ENCODE data around the gene BABAM2. TPM values are rescaled to one million over a fixed set of nuclear protein-coding genes. Genes with fewer than 3 reads are reported as not detected.

The BABAM2 gene
- total RNA-seq, 3 donors from 2014 or later (not counting 1 experiment from before 2014, with no cell fraction given), result 54.6 to 66.1 (median 59.5) TPM

GRCh38 chr2:28296243-28296642, 405.7 kb downstream of the BABAM2 start:
- no peak for DNase-seq
- WGBS (ENCODE audit: insufficient coverage), result 86% methylated on average over 7 of the region's 7 CpGs

GRCh38 chr2:28296904-28297303, 406.4 kb downstream of the BABAM2 start:
- Mint-ChIP-seq H3K4me1 (peaks cover 6% of the 10 kb centered on the region in 2 donors), H3K9me3 (no peaks in the 10 kb centered on the region), H3K4me3 (no peak overlapping the region), H3K27me3 (ENCODE audit: low read depth in 2 of 2) (no peaks in the 10 kb centered on the region), H3K36me3 (no peaks in the 10 kb centered on the region), H3K27ac (no peak overlapping the region)
- no peak overlapping the region for H3K4me3 ChIP-seq (ENCODE audit: low read length)
- no peaks in the 10 kb centered on the region for H3K4me1 ChIP-seq (ENCODE audit: control insufficient read depth, insufficient read depth, low read length)
- no peaks in the 10 kb centered on the region for H3K27me3 ChIP-seq (ENCODE audit: control insufficient read depth, insufficient read depth, low read length)
- no peaks in the 10 kb centered on the region for H3K36me3 ChIP-seq (ENCODE audit: control insufficient read depth, insufficient read depth, low read length)
- no peak overlapping the region for H3K27ac ChIP-seq (ENCODE audit: low read length)
- no peak for ATAC-seq
- no peaks in the 10 kb centered on the region for H3K9me3 ChIP-seq (ENCODE audit: control insufficient read depth, insufficient read depth, low read length)
- intact Hi-C loops (cut with micrococcal nuclease), result no loop called here
- TF ChIP-seq CTCF (IDR thresholded peaks at IDR 0.05), result no peak
- WGBS (ENCODE audit: insufficient coverage), result 100% methylated on average over 3 of the region's 4 CpGs
- no peak for DNase-seq

More at GRCh38 chr2:28296243-28296642, 405.7 kb downstream of the BABAM2 start:
- ATAC-seq, result no peak
- H3K27ac Mint-ChIP-seq, result no peak overlapping the region
- H3K9me3 Mint-ChIP-seq, result no peaks in the 10 kb centered on the region
- H3K27ac ChIP-seq (ENCODE audit: low read length), result no peak overlapping the region
- H3K9me3 ChIP-seq (ENCODE audit: control insufficient read depth, insufficient read depth, low read length), result no peaks in the 10 kb centered on the region
- H3K36me3 ChIP-seq (ENCODE audit: control insufficient read depth, insufficient read depth, low read length), result no peaks in the 10 kb centered on the region
- no peak overlapping the region for H3K4me3 Mint-ChIP-seq
- no peaks in the 10 kb centered on the region for H3K36me3 Mint-ChIP-seq
- no peaks in the 10 kb centered on the region for H3K27me3 Mint-ChIP-seq (ENCODE audit: low read depth in 2 of 2)
- intact Hi-C loops (cut with micrococcal nuclease), result no loop called here
- TF ChIP-seq CTCF (IDR thresholded peaks at IDR 0.05), result no peak
- H3K27me3 ChIP-seq (ENCODE audit: control insufficient read depth, insufficient read depth, low read length), result no peaks in the 10 kb centered on the region
- H3K4me1 ChIP-seq (ENCODE audit: control insufficient read depth, insufficient read depth, low read length), result no peaks in the 10 kb centered on the region
- H3K4me1 Mint-ChIP-seq, result peaks cover 6% of the 10 kb centered on the region in 2 donors
- no peak overlapping the region for H3K4me3 ChIP-seq (ENCODE audit: low read length)

- Mint-ChIP-seq H3K36me3 (no peaks in the 10 kb centered on the region), H3K9me3 (no peaks in the 10 kb centered on the region), H3K27ac (no peak overlapping the region), H3K4me1 (peaks cover 6% of the 10 kb centered on the region in 2 donors), H3K27me3 (ENCODE audit: low read depth in 2 of 2) (no peaks in the 10 kb centered on the region), H3K4me3 (no peak overlapping the region)
- Histone ChIP-seq H3K36me3 (ENCODE audit: control insufficient read depth, insufficient read depth, low read length) (peaks cover 2% of the 10 kb centered on the region), H3K4me3 (ENCODE audit: low read length) (no peak overlapping the region), H3K27ac (ENCODE audit: low read length) (no peak overlapping the region), H3K9me3 (ENCODE audit: control insufficient read depth, insufficient read depth, low read length) (no peaks in the 10 kb centered on the region), H3K27me3 (ENCODE audit: control insufficient read depth, insufficient read depth, low read length) (no peaks in the 10 kb centered on the region), H3K4me1 (ENCODE audit: control insufficient read depth, insufficient read depth, low read length) (no peaks in the 10 kb centered on the region)
- no peak for TF ChIP-seq CTCF (IDR thresholded peaks at IDR 0.05)
- DNase-seq (no peak), ATAC-seq (no peak)
- WGBS (ENCODE audit: insufficient coverage), result no CpG with 5 or more reads among the region's 2 CpGs
- intact Hi-C loops (cut with micrococcal nuclease), result no loop called here
These were observed 407.0 kb downstream of the BABAM2 start for GRCh38 chr2:28297531-28297930.

GRCh38 chr2:28298406-28298805, 407.9 kb downstream of the BABAM2 start:
- Mint-ChIP-seq H3K36me3 (no peaks in the 10 kb centered on the region), H3K4me3 (no peak overlapping the region), H3K27me3 (ENCODE audit: low read depth in 2 of 2) (no peaks in the 10 kb centered on the region), H3K9me3 (no peaks in the 10 kb centered on the region), H3K4me1 (peaks cover 6% of the 10 kb centered on the region in 2 donors), H3K27ac (no peak overlapping the region)
- 95% methylated on average over 3 of the region's 3 CpGs for WGBS (ENCODE audit: insufficient coverage)
- no peaks in the 10 kb centered on the region for H3K9me3 ChIP-seq (ENCODE audit: control insufficient read depth, insufficient read depth, low read length)
- no peaks in the 10 kb centered on the region for H3K27me3 ChIP-seq (ENCODE audit: control insufficient read depth, insufficient read depth, low read length)
- no peak for DNase-seq
- intact Hi-C loops (cut with micrococcal nuclease), result no loop called here
- TF ChIP-seq CTCF (IDR thresholded peaks at IDR 0.05), result no peak
- ATAC-seq, result no peak
- H3K4me3 ChIP-seq (ENCODE audit: low read length), result no peak overlapping the region
- no peak overlapping the region for H3K27ac ChIP-seq (ENCODE audit: low read length)
- no peaks in the 10 kb centered on the region for H3K4me1 ChIP-seq (ENCODE audit: control insufficient read depth, insufficient read depth, low read length)
- peaks cover 2% of the 10 kb centered on the region for H3K36me3 ChIP-seq (ENCODE audit: control insufficient read depth, insufficient read depth, low read length)
